ENCODE results near the gene CNTNAP4. TPM values are rescaled to one million over a fixed set of nuclear protein-coding genes. Genes with fewer than 3 reads are reported as not detected.

The CNTNAP4 gene
- total RNA-seq, 1 experiment from 2014 or later, result not detected

DNA sequence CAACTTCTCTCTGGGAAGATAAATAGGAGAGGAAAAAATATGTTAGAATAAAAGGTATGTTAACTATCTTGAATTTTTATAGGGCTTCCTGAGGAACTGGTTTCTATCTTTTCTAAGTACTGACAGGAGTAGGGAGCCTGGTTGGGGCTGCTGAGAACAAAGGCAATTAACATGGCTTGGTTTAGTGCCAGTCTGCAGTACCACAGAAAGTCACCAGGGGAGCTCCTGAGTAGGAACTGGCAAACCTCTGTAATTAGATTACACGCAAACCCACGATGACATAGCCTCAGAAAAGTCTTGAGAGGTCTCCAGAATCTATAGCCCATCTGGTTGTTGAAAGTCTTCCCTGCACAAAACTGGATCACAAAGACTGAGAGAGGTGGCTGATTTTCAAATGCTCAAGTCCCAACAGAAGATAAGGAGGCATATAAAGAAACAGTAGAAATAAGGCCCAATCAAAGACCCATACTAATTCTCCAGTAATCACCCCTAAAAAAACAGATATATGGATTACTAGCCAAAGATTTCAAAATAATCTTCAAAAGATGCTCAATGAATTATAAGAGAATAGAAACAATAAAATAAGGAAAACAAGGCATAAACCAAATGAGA lies 11.7 kb upstream of the CNTNAP4 start:
- ChIA-PET POLR2A (ENCODE audit: unreplicated experiment) (no interaction called here), CTCF (no interaction called here)
- H3K4me2 ChIP-seq (ENCODE audit: low read length), result no peak overlapping the region
- no peaks in the 10 kb centered on the region for H3K9me2 ChIP-seq (replicated peaks; ENCODE audit: low read length)
- no peaks in the 10 kb centered on the region for H3K79me2 ChIP-seq (ENCODE audit: low read length)
- H2AFZ ChIP-seq (ENCODE audit: low read length), result no peak overlapping the region
- H3K9ac ChIP-seq (ENCODE audit: low read length), result no peak overlapping the region
- no peaks in the 10 kb centered on the region for H3K4me1 ChIP-seq (ENCODE audit: insufficient read depth, low read length)
- H3K9me3 ChIP-seq (ENCODE audit: low read length), result no peaks in the 10 kb centered on the region
- no peak overlapping the region for H3K4me3 ChIP-seq (ENCODE audit: low read length)
- no TSS peak for BruUV-seq (replicated peaks)
- H3K27me3 ChIP-seq (ENCODE audit: low read length), result no peaks in the 10 kb centered on the region
- DNase-seq (peak; percentile 53), ATAC-seq (no peak)
- H3K36me3 ChIP-seq (ENCODE audit: low read depth, low read length), result no peaks in the 10 kb centered on the region
- no peaks in the 10 kb centered on the region for H4K20me1 ChIP-seq (ENCODE audit: low read length)
- intact Hi-C loops (cut with micrococcal nuclease), result no loop called here
- TF ChIP-seq EZH2phosphoT487 (IDR thresholded peaks at IDR 0.05; ENCODE audit: borderline replicate concordance, low read length) (no peak), EZH2 (IDR thresholded peaks at IDR 0.05; ENCODE audit: low read length, unreplicated experiment) (no peak)
- TF ChIP-seq, protein P1, sequence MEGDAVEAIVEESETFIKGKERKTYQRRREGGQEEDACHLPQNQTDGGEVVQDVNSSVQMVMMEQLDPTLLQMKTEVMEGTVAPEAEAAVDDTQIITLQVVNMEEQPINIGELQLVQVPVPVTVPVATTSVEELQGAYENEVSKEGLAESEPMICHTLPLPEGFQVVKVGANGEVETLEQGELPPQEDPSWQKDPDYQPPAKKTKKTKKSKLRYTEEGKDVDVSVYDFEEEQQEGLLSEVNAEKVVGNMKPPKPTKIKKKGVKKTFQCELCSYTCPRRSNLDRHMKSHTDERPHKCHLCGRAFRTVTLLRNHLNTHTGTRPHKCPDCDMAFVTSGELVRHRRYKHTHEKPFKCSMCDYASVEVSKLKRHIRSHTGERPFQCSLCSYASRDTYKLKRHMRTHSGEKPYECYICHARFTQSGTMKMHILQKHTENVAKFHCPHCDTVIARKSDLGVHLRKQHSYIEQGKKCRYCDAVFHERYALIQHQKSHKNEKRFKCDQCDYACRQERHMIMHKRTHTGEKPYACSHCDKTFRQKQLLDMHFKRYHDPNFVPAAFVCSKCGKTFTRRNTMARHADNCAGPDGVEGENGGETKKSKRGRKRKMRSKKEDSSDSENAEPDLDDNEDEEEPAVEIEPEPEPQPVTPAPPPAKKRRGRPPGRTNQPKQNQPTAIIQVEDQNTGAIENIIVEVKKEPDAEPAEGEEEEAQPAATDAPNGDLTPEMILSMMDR (conservative IDR thresholded peaks at IDR 0.05; ENCODE audit: low read depth, low read length), result peak; percentile 51
- no peaks in the 10 kb centered on the region for H3F3A ChIP-seq (ENCODE audit: low read length, unreplicated experiment)
- no peak overlapping the region for H3K27ac ChIP-seq (ENCODE audit: low read length)

DNA sequence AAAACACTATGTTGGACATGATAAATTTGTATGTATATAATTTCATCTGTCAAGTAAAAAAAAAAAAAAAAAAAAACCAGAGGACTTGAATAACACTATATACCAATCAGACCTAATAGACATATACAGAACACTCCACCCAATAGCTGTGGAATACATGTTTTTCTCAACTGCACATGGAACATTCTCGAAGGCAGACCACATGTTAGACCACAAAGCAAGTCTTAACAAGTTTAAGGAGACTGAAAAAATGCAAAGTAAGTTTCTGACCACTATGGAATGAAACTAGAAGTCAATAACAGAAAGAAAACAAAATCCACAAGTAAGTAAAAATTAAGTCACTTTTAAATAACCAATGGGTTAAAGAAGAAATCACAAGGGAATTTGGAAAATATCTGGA lies 8.4 kb upstream of the CNTNAP4 start:
- DNase-seq (no peak), ATAC-seq (no peak)
- Histone ChIP-seq H3K9ac (ENCODE audit: low read length) (no peak overlapping the region), H3K9me3 (ENCODE audit: low read length) (no peaks in the 10 kb centered on the region), H3K79me2 (ENCODE audit: low read length) (no peaks in the 10 kb centered on the region), H3K27ac (ENCODE audit: low read length) (no peak overlapping the region), H4K20me1 (ENCODE audit: low read length) (no peaks in the 10 kb centered on the region), H3K4me2 (ENCODE audit: low read length) (no peak overlapping the region), H3K27me3 (ENCODE audit: low read length) (no peaks in the 10 kb centered on the region), H3K36me3 (ENCODE audit: low read depth, low read length) (no peaks in the 10 kb centered on the region), H3K9me2 (replicated peaks; ENCODE audit: low read length) (no peaks in the 10 kb centered on the region), H3F3A (ENCODE audit: low read length, unreplicated experiment) (no peaks in the 10 kb centered on the region), H2AFZ (ENCODE audit: low read length) (no peak overlapping the region), H3K4me3 (ENCODE audit: low read length) (no peak overlapping the region), H3K4me1 (ENCODE audit: insufficient read depth, low read length) (no peaks in the 10 kb centered on the region)
- ChIA-PET CTCF (no interaction called here), POLR2A (ENCODE audit: unreplicated experiment) (no interaction called here)
- intact Hi-C loops (cut with micrococcal nuclease), result no loop called here
- BruUV-seq (replicated peaks), result no TSS peak
- TF ChIP-seq EZH2phosphoT487 (IDR thresholded peaks at IDR 0.05; ENCODE audit: borderline replicate concordance, low read length), result no peak
- no peak for TF ChIP-seq EZH2 (IDR thresholded peaks at IDR 0.05; ENCODE audit: low read length, unreplicated experiment)
- TF ChIP-seq, protein P1 (conservative IDR thresholded peaks at IDR 0.05; ENCODE audit: low read depth, low read length), result no peak

DNA sequence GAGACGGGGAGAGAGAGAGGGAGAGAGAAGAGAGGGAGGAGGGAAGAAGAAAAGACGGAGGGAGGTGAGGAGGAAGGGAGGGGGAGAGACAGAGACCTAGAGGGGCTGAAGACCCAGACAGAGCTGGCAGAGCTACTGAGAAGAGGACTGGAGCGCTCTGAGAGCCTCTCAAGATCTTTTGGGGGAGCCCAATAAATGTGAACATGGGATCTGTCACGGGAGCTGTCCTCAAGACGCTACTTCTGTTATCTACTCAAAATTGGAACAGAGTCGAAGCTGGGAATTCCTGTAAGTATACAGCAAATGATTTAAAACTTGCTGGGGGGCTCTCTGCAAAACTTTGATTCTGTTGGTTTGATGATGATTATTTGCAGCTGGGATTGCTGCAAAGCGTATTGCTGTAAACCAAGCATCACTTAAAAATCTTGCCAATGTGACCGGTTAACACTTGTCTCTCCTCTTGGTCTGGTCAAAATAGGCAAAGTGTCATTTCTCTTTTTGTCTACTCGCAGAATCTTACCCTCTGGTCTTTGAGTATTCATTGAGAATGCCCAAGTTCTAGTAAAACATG lies 344 bp downstream of the CNTNAP4 start:
- Histone ChIP-seq H4K20me1 (ENCODE audit: low read length) (no peaks in the 10 kb centered on the region), H3K36me3 (ENCODE audit: low read depth, low read length) (no peaks in the 10 kb centered on the region), H3K9ac (ENCODE audit: low read length) (no peak overlapping the region), H3K4me3 (ENCODE audit: low read length) (no peak overlapping the region), H3K27ac (ENCODE audit: low read length) (no peak overlapping the region), H3K27me3 (ENCODE audit: low read length) (peaks cover 18% of the 10 kb centered on the region), H3K9me3 (ENCODE audit: low read length) (no peaks in the 10 kb centered on the region), H2AFZ (ENCODE audit: low read length) (no peak overlapping the region), H3K9me2 (replicated peaks; ENCODE audit: low read length) (no peaks in the 10 kb centered on the region), H3K4me1 (ENCODE audit: insufficient read depth, low read length) (no peaks in the 10 kb centered on the region), H3F3A (ENCODE audit: low read length, unreplicated experiment) (no peaks in the 10 kb centered on the region), H3K4me2 (ENCODE audit: low read length) (no peak overlapping the region), H3K79me2 (ENCODE audit: low read length) (no peaks in the 10 kb centered on the region)
- CTCF ChIA-PET, result no interaction called here
- ATAC-seq, result no peak
- POLR2A ChIA-PET (ENCODE audit: unreplicated experiment), result no interaction called here
- BruUV-seq (replicated peaks), result no TSS peak
- DNase-seq, result no peak
- TF ChIP-seq EZH2phosphoT487 (IDR thresholded peaks at IDR 0.05; ENCODE audit: borderline replicate concordance, low read length) (no peak), EZH2 (IDR thresholded peaks at IDR 0.05; ENCODE audit: low read length, unreplicated experiment) (no peak)
- TF ChIP-seq, protein P1 (conservative IDR thresholded peaks at IDR 0.05; ENCODE audit: low read depth, low read length), result no peak
- intact Hi-C loops (cut with micrococcal nuclease), result loop anchor here (10.0 kb wide), 1 partner anchor 897 kb away; no protein-coding TSS in a partner anchor

All from PC-3 (cell line).